BE2C (cell line): ENCODE results near the gene SPTLC1.
"Not testable (repeated sequence)": the region's sequence is repeated elsewhere in the genome, so short reads cannot be mapped to it uniquely, and the experiment has no call there.

Source experiments
- DNase-seq: peaks from one replicate; pipeline ENCODE4 v3.0.0-alpha.2; 2020
- H3K27me3 ChIP-seq: fragments of 250-450 bp; sonication (Bioruptor Pico); 2 replicates; pipeline ENCODE4 v1.5.1; 2020; ENCODE audit warnings: mild to moderate bottlenecking
- H3K36me3 ChIP-seq: fragments of 250-450 bp; sonication (Bioruptor Pico); 2 replicates; pipeline ENCODE4 v1.5.1; 2020; ENCODE audit warnings: mild to moderate bottlenecking
- H3K4me1 ChIP-seq: fragments of 250-450 bp; sonication (Bioruptor Pico); 2 replicates; pipeline ENCODE4 v1.5.1; 2020
- H3K4me3 ChIP-seq: 2 replicates; pipeline ENCODE4 v1.5.1; 2011; ENCODE audit warnings: low read depth, low read length
- H3K9me3 ChIP-seq: fragments of 250-450 bp; sonication (Bioruptor Pico); 2 replicates; pipeline ENCODE4 v1.5.1; 2020
- CTCF ChIP-seq: IDR thresholded peaks from 2 replicates; pipeline ENCODE4 v1.5.1; 2012; ENCODE audit warnings: mild to moderate bottlenecking, low read depth, low read length

Gene SPTLC1

GRCh38 chr9:92121265-92121664, 6.1 kb upstream of the SPTLC1 start:
- H3K36me3 ChIP-seq = no peaks in the 10 kb centered on the region
- H3K27me3 ChIP-seq = peaks cover 4% of the 10 kb centered on the region; the same call in 1 of the 2 replicates
- H3K9me3 ChIP-seq = no peaks in the 10 kb centered on the region; the same call in 1 of the 2 replicates
- DNase-seq = no peak
- TF ChIP-seq CTCF = no peak
- no peak overlapping the region for H3K4me3 ChIP-seq
- no peaks in the 10 kb centered on the region for H3K4me1 ChIP-seq

- Histone ChIP-seq H3K36me3 (no peaks in the 10 kb centered on the region), H3K9me3 (no peaks in the 10 kb centered on the region; the same call in 1 of the 2 replicates), H3K4me1 (no peaks in the 10 kb centered on the region), H3K4me3 (no peak overlapping the region), H3K27me3 (peaks cover 4% of the 10 kb centered on the region; the same call in 1 of the 2 replicates)
- no peak for DNase-seq
- TF ChIP-seq CTCF = no peak
Measured at GRCh38 chr9:92120138-92120537, 4.9 kb upstream of the SPTLC1 start.

DNA sequence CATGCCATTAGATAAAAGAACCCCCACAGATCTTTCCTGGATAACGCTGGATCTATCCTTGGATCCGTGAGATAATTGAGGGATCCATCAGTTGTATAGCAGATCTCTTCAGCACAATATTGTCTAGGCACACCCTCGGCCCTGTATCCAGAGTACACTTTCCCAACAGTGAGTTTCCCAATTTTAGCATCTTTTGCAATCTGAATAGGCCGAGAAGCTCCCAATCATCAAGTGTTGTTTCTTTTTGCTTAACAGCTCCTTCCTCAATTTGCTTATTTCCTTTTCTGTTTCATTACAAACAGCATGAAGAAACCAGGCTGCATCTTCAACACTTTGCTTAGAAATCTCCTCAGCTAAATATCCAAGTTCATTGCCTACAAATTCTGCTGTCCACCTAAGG, 4.4 kb upstream of the SPTLC1 start:
- Histone ChIP-seq H3K4me3 (no peak overlapping the region), H3K4me1 (no peaks in the 10 kb centered on the region), H3K36me3 (no peaks in the 10 kb centered on the region), H3K9me3 (no peaks in the 10 kb centered on the region; the same call in 1 of the 2 replicates), H3K27me3 (peaks cover 4% of the 10 kb centered on the region; the same call in 1 of the 2 replicates)
- DNase-seq = no peak
- TF ChIP-seq CTCF = no peak

DNA sequence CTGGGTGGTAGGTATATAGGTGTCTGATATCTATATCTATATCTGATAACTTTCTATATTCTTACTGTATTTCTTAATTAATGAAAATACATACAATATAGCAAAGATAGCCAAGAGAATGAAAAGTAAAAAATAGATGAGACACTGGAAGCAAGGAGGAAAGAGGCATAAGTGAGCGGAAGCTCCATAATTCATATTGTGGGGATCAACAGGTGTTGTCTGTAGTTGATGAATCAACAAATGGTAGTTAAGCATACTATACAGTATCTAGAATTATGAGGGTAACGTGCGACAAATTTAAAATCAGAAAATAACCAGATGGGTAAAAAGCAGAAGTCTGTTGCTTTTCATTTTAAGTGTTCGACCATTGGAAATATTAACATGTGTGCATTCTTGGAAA, 7.1 kb downstream of the SPTLC1 start:
- peaks cover 17% of the 10 kb centered on the region for H3K36me3 ChIP-seq
- no peaks in the 10 kb centered on the region for H3K9me3 ChIP-seq
- H3K4me1 ChIP-seq = no peaks in the 10 kb centered on the region
- no peaks in the 10 kb centered on the region for H3K27me3 ChIP-seq
- H3K4me3 ChIP-seq = no peak overlapping the region
- DNase-seq = no peak
- no peak for TF ChIP-seq CTCF

DNA sequence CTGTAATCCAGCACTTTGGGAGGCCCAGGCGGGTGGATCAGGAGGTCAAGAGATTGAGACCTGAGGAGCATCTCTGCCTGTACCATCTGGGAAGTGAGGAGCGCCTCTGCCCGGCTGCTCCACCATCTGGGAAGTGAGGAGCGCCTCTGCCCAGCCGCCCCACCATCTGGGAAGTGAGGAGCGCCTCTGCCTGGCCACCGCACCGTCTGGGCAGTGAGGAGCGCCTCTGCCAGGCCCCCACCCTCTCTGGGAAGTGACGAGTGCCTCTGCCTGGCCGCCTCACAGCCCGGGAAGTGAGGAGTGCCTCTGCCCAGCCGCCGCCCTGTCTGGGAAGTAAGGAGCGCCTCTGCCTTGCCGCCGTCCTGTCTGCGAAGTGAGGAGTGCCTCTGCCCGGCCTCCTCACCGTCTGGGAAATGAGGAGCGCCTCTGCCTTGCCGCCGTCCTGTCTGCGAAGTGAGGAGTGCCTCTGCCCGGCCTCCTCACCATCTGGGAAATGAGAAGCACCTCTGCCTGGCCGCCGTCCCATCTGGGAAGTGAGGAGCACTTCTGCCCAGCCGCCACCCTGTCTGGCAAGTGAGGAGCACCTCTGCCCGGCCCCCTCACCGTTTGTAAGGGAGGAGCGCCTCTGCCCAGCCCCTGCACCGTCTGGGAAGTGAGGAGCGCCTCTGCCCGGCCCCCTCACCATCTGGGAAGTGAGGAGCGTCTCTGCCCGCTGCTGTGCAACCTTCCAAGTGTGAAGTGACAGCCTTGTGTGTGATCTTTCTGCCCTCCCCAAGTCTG, 9.6 kb downstream of the SPTLC1 start:
- not testable (repeated sequence) for H3K27me3 ChIP-seq, H3K36me3 ChIP-seq, H3K9me3 ChIP-seq, H3K4me3 ChIP-seq, H3K4me1 ChIP-seq, DNase-seq

GRCh38 chr9:92103601-92104000, 11.6 kb downstream of the SPTLC1 start:
- not testable (repeated sequence) for H3K4me1 ChIP-seq, H3K9me3 ChIP-seq, H3K4me3 ChIP-seq, H3K36me3 ChIP-seq, DNase-seq, H3K27me3 ChIP-seq

DNA sequence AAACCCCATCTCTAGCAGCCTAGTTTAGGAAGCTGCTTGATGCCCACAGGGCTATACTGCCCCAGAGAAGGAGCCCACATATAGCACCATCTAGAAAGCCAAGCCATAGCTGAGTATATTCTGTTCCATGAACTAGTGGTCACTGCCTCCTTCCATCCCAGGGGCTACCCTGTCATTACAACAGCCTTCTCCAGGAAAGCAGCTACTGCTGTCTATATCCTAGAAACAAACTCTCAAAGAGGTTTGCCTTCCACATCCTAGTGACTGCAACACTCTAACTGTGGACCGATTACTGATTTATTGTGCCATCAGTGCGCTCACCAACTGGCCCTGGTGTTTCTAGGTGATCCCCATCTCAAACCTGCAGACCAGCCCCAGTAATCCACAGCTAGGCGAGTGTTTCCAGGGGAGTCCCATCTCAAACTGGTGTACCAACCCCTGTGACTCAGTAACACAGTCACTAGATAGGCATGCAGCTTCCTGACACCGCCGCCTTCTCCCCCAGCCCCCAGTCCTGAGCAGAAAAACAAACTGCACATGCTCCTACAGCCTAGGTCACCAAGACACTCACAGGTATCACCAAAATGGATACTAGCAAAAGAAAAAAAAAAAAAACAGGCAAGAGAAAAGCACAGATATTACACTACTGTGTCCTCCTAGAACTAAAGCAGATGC, 14.8 kb downstream of the SPTLC1 start:
- DNase-seq = no peak
- H3K4me3 ChIP-seq = no peak overlapping the region

More for the DNA sequence above, 14.8 kb downstream of the SPTLC1 start:
- no peak for TF ChIP-seq CTCF
- H3K4me1 ChIP-seq = no peaks in the 10 kb centered on the region
- H3K36me3 ChIP-seq = no peaks in the 10 kb centered on the region
- no peaks in the 10 kb centered on the region for H3K9me3 ChIP-seq
- H3K27me3 ChIP-seq = no peaks in the 10 kb centered on the region
